Panc1 (cell line): Measurements from ENCODE around the gene WTAP. TPM values are rescaled to one million over a fixed set of nuclear protein-coding genes. Genes with fewer than 3 reads are reported as not detected.

Source experiments
- ATAC-seq: fragments of 200-7000 bp; cut with Tn5 transposase; 2 replicates; pipeline ENCODE4 v1.9.1; 2020; ENCODE audit warnings: mild to moderate bottlenecking, moderate library complexity
- BruUV-seq: library from RNA; stranded (reverse); fragments of 400-500 nt; replicated peaks from 2 replicates; lab custom pipeline; 2021; lab: Mats Ljungman, UMichigan
- CTCF ChIA-PET: fragments of 300-600 bp; sonication (Branson Sonifier 250); formaldehyde crosslinking; loops from one replicate; lab custom pipeline; 2022; ENCODE audit warnings: antibody characterized with exemption; lab: Charles Lee
- POLR2A ChIA-PET: fragments of 300-600 bp; sonication (Branson Sonifier 250); formaldehyde crosslinking; loops from one replicate; lab custom pipeline; 2022; ENCODE audit warnings: antibody characterized with exemption; lab: Charles Lee
- DNase-seq: peaks from one replicate; pipeline ENCODE4 v3.0.0-alpha.2; 2010; ENCODE audit warnings: low read depth, low spot score
- H3K27ac ChIP-seq: 2 replicates; pipeline ENCODE4 v1.5.1; 2011; ENCODE audit warnings: mild to moderate bottlenecking, low read length, inconsistent platforms
- H3K27me3 ChIP-seq: fragments of 200-500 bp; sonication (Bioruptor generic); 2 replicates; pipeline ENCODE4 v1.6.0; 2014; ENCODE audit warnings: low read length, inconsistent platforms; ENCODE audit not compliant: control insufficient read depth, insufficient read depth
- H3K36me3 ChIP-seq: fragments of 200-500 bp; sonication (Bioruptor generic); 2 replicates; pipeline ENCODE4 v1.5.1; 2014; ENCODE audit warnings: inconsistent platforms, mild to moderate bottlenecking, low read length, moderate library complexity; ENCODE audit not compliant: control insufficient read depth, insufficient read depth
- H3K4me1 ChIP-seq: 2 replicates; pipeline ENCODE4 v1.5.1; 2011; ENCODE audit warnings: inconsistent platforms, mild to moderate bottlenecking, low read length, moderate library complexity; ENCODE audit not compliant: control insufficient read depth, insufficient read depth
- H3K4me3 ChIP-seq, 2 experiments: 2 replicates each; pipeline ENCODE4 v1.5.1; 2011 to 2012; ENCODE audit warnings: low read depth in 2 of 2, low read length in 2 of 2, mild to moderate bottlenecking in 2 of 2, inconsistent platforms in 1 of 2, moderate library complexity in 1 of 2
- H3K9me3 ChIP-seq: fragments of 200-500 bp; sonication (Bioruptor generic); 2 replicates; pipeline ENCODE4 v1.5.1; 2014; ENCODE audit warnings: low read depth, mild to moderate bottlenecking, inconsistent platforms, low read length, moderate library complexity; ENCODE audit not compliant: control insufficient read depth, insufficient read depth
- CTCF ChIP-seq: fragments of 450-650 bp; IDR thresholded peaks from 2 replicates; pipeline ENCODE4 v1.5.1; 2017; ENCODE audit warnings: mild to moderate bottlenecking
- POLR2AphosphoS5 ChIP-seq: IDR thresholded peaks from 2 replicates; pipeline ENCODE4 v1.6.1; 2012; ENCODE audit warnings: mild to moderate bottlenecking, low read depth, low read length, moderate library complexity
- REST ChIP-seq, 2 experiments: IDR thresholded peaks; 2 replicates each; pipeline ENCODE4 v1.6.1; 2011 to 2012; ENCODE audit warnings: low read depth in 2 of 2, control low read depth in 1 of 2, low read length in 1 of 2, mild to moderate bottlenecking in 1 of 2, moderate library complexity in 1 of 2; ENCODE audit not compliant: insufficient read depth in 1 of 2
- SIN3A ChIP-seq: IDR thresholded peaks from 2 replicates; pipeline ENCODE4 v1.6.1; 2012; ENCODE audit warnings: low read depth, mild to moderate bottlenecking, low read length, moderate library complexity, borderline replicate concordance; ENCODE audit not compliant: insufficient read depth
- TCF7L2 ChIP-seq: IDR thresholded peaks from 2 replicates; pipeline ENCODE4 v1.6.1; 2011; ENCODE audit warnings: mild to moderate bottlenecking, low read depth, low read length, inconsistent platforms
- in situ Hi-C: cut with HindIII; loops from 2 replicates; pipeline ENCODE4 v1.10.0; 2016; ENCODE audit warnings: low sequenced_read_pairs, low pct_unique_long_range_greater_than_20kb
- intact Hi-C: fragments of 100-400 bp; cut with micrococcal nuclease; formaldehyde crosslinking; loops from one replicate; pipeline ENCODE4 v1.10.0; 2022; ENCODE audit not compliant: unreplicated experiment
- total RNA-seq: library from RNA; stranded (reverse); gene quantifications from one replicate; pipeline ENCODE4 v1.2.1, GENCODE V29; 2021; ENCODE audit not compliant: unreplicated experiment

WTAP gene
- total RNA-seq, 1 experiment from 2014 or later, result 112 TPM

- DNase-seq, result no peak
- no peak overlapping the region for H3K4me3 ChIP-seq
- CTCF ChIA-PET, result no interaction called here
- in situ Hi-C loops (no loop called here), intact Hi-C loops (no loop called here)
- no peak overlapping the region for H3K27ac ChIP-seq
- H3K4me1 ChIP-seq, result no peaks in the 10 kb centered on the region
- BruUV-seq, result no TSS peak
- TF ChIP-seq CTCF, result no peak
- TF ChIP-seq POLR2AphosphoS5, result no peak
- TF ChIP-seq REST (IDR thresholded peaks at IDR 0.05; ENCODE audit: insufficient read depth in 1 of 2, low read depth in 2 of 2, low read length in 1 of 2), result no peak
- TF ChIP-seq SIN3A, result no peak
- TF ChIP-seq TCF7L2, result no peak
- H3K9me3 ChIP-seq, result no peaks in the 10 kb centered on the region
- POLR2A ChIA-PET, result no interaction called here
- no peak for ATAC-seq
- H3K36me3 ChIP-seq, result peaks cover 12% of the 10 kb centered on the region
- H3K27me3 ChIP-seq, result no peaks in the 10 kb centered on the region
Observed at GRCh38 chr6:159684013-159684304, 43.3 kb upstream of the WTAP start.

GRCh38 chr6:159686040-159686439, 41.3 kb upstream of the WTAP start:
- H3K4me1 ChIP-seq, result 0 out of 2 replicates have a peak, but pooled peaks cover 2% of the 10 kb centered on the region
- ChIA-PET POLR2A (no interaction called here), CTCF (no interaction called here)
- TF ChIP-seq REST (IDR thresholded peaks at IDR 0.05; ENCODE audit: insufficient read depth in 1 of 2, low read depth in 2 of 2, low read length in 1 of 2) (no peak), CTCF (no peak), SIN3A (no peak), TCF7L2 (no peak), POLR2AphosphoS5 (no peak)
- no peak overlapping the region for H3K27ac ChIP-seq
- no peak overlapping the region for H3K4me3 ChIP-seq
- BruUV-seq, result no TSS peak
- H3K9me3 ChIP-seq, result no peaks in the 10 kb centered on the region
- DNase-seq, result no peak
- no peak for ATAC-seq
- no peaks in the 10 kb centered on the region for H3K27me3 ChIP-seq
- in situ Hi-C loops, result no loop called here
- peaks cover 12% of the 10 kb centered on the region for H3K36me3 ChIP-seq
- intact Hi-C loops, result no loop called here
